Measurements from ENCODE around the gene COX7A2.

GRCh38 chr6:75202676-75203131, 40.9 kb downstream of the COX7A2 start:
- TF ChIP-seq, protein P1, sequence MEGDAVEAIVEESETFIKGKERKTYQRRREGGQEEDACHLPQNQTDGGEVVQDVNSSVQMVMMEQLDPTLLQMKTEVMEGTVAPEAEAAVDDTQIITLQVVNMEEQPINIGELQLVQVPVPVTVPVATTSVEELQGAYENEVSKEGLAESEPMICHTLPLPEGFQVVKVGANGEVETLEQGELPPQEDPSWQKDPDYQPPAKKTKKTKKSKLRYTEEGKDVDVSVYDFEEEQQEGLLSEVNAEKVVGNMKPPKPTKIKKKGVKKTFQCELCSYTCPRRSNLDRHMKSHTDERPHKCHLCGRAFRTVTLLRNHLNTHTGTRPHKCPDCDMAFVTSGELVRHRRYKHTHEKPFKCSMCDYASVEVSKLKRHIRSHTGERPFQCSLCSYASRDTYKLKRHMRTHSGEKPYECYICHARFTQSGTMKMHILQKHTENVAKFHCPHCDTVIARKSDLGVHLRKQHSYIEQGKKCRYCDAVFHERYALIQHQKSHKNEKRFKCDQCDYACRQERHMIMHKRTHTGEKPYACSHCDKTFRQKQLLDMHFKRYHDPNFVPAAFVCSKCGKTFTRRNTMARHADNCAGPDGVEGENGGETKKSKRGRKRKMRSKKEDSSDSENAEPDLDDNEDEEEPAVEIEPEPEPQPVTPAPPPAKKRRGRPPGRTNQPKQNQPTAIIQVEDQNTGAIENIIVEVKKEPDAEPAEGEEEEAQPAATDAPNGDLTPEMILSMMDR (IDR thresholded peaks at IDR 0.05; ENCODE audit: low read length) = no peak
- TF ChIP-seq EZH2 (IDR thresholded peaks at IDR 0.05; ENCODE audit: borderline replicate concordance, low read length) = no peak
